HG03575 (cell line): ENCODE results near the gene MAP2K3.

ENCODE experiments used
- ATAC-seq: cut with Tn5 transposase; IDR thresholded peaks from one replicate; pipeline ENCODE4 v1.9.1; 2021; ENCODE audit not compliant: unreplicated experiment, insufficient number of reproducible peaks, low FRiP score; ENCODE audit errors: extremely low read depth

MAP2K3 gene

GRCh38 chr17:21292867-21293830 lies 8.6 kb downstream of the MAP2K3 start:
- ATAC-seq: no peak

GRCh38 chr17:21293831-21294210 lies 9.3 kb downstream of the MAP2K3 start:
- no peak for ATAC-seq

GRCh38 chr17:21294321-21295035 lies 10.0 kb downstream of the MAP2K3 start:
- no peak for ATAC-seq

- ATAC-seq: no peak
Observed at GRCh38 chr17:21295036-21295952, 10.8 kb downstream of the MAP2K3 start.

- ATAC-seq: no peak
Observed at GRCh38 chr17:21296097-21297025, 11.8 kb downstream of the MAP2K3 start.

GRCh38 chr17:21297026-21297520 lies 12.6 kb downstream of the MAP2K3 start:
- no peak for ATAC-seq

- no peak for ATAC-seq
Observed at GRCh38 chr17:21297597-21297996, 13.1 kb downstream of the MAP2K3 start.

- ATAC-seq: no peak
Observed at GRCh38 chr17:21298056-21298982, 13.8 kb downstream of the MAP2K3 start.

- no peak for ATAC-seq
Observed at GRCh38 chr17:21298983-21299519, 14.5 kb downstream of the MAP2K3 start.

GRCh38 chr17:21299981-21300600 lies 15.6 kb downstream of the MAP2K3 start:
- no peak for ATAC-seq

GRCh38 chr17:21300601-21301571 lies 16.4 kb downstream of the MAP2K3 start:
- ATAC-seq: no peak

GRCh38 chr17:21301593-21302550 lies 17.4 kb downstream of the MAP2K3 start:
- ATAC-seq: no peak

GRCh38 chr17:21302711-21303425 lies 18.4 kb downstream of the MAP2K3 start:
- ATAC-seq: no peak
